ENCODE results near the gene MRPS5. TPM values are rescaled to one million over a fixed set of nuclear protein-coding genes. Genes with fewer than 3 reads are reported as not detected.

Gene MRPS5
- 45.2 TPM for polyA plus RNA-seq (2013, experiment 1 of 2)
- 45.1 TPM for polyA plus RNA-seq (2013, experiment 2 of 2)

DNA sequence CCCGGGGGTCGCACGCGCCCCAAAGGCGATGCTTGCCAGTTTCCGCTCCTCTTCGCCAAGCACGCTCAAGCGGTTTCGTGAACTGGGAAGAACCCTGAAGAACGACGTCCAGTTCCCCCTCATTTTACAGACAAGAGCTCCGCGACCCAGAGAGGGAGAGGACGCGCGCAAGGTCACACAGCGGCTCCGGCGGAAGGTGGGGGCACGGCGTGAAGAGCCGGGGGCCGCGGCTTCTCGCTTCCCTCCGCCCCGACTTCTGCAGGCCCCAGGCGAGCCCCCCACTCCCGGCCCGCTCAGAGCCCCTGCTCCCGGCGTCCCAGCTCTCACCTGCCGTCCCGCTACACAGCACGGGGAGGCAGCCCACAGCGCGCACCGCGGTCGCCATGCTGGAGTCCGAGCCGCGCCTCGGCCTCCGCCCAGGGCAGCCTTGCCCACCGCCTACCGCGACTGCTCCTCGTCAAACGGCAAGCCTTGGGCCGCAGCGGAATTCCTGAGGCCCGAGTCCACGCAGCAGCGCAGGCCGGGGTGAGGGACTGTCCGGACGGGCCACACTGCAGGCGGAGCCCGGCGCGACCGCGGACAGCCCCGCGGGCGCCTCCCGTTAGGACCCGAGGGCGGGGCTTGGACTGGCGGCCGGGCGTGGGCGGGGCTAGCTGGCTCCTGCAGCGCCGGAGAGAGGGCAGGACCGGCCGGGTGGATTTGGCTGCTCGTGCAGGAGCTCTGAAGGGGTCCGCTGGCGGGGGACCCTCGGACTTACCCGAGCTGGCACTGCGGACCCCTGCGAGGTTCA is at the start of gene MRPS5:
MRPS5 (minus strand) TSS at position 402 of the 790 bp plus-strand sequence; CDS start at position 385, 17 bp downstream.
- Histone ChIP-seq H3K18ac (ENCODE audit: low read depth in 1 of 2, low read length in 2 of 2) (peak within 1 kb of the TSS; percentile 85 to 94), H3K36me3 (ENCODE audit: control insufficient read depth in 1 of 2, insufficient read depth in 2 of 2, low read depth in 1 of 2, low read length in 2 of 2) (peaks cover 9 to 11% of the 10 kb centered on the region in 2 experiments), H3K4me3 (ENCODE audit: insufficient read depth in 1 of 2, low read depth in 1 of 2, low read length in 2 of 2) (peak within 1 kb of the TSS; percentile 90 to 100), H3K4ac (ENCODE audit: low read depth in 1 of 2, low read length in 2 of 2) (peak within 1 kb of the TSS; percentile 92 to 96), H2BK5ac (ENCODE audit: low read depth, low read length, poor library complexity, severe bottlenecking) (peak within 1 kb of the TSS; percentile 99), H4K8ac (ENCODE audit: low read length) (peak within 1 kb of the TSS; percentile 99), H2BK120ac (ENCODE audit: low read depth, low read length) (peak within 1 kb of the TSS; percentile 50), H3K27me3 (ENCODE audit: control insufficient read depth in 1 of 2, insufficient read depth in 1 of 2, low read length in 2 of 2) (no peaks in the 10 kb centered on the region), H4K91ac (ENCODE audit: low read length) (peak within 1 kb of the TSS; percentile 99), H2BK12ac (ENCODE audit: low read length in 2 of 2) (peak within 1 kb of the TSS in 1 of 2 experiments; percentile 89), H3K4me2 (ENCODE audit: low read length, poor library complexity, severe bottlenecking) (peak within 1 kb of the TSS; percentile 90), H3K4me1 (ENCODE audit: control insufficient read depth, insufficient read depth, low read depth, low read length) (peaks cover 12% of the 10 kb centered on the region), H2AK5ac (ENCODE audit: low read length, severe bottlenecking) (no peak within 1 kb of the TSS), H2AFZ (ENCODE audit: low read depth, low read length) (peak within 1 kb of the TSS; percentile 94), H3K9ac (ENCODE audit: low read length) (peak within 1 kb of the TSS; percentile 99), H3K23ac (ENCODE audit: low read length in 2 of 2) (peak within 1 kb of the TSS in 1 of 2 experiments; percentile 81), H3K9me3 (ENCODE audit: control insufficient read depth, low read length) (no peaks in the 10 kb centered on the region), H3K79me1 (replicated peaks; ENCODE audit: low read length, poor library complexity, severe bottlenecking) (peaks cover 7% of the 10 kb centered on the region), H2BK15ac (ENCODE audit: low read depth, poor library complexity, severe bottlenecking) (peak within 1 kb of the TSS; percentile 93), H3K27ac (ENCODE audit: low read length, poor library complexity, severe bottlenecking) (peak within 1 kb of the TSS; percentile 89), H3K14ac (ENCODE audit: low read length in 2 of 2) (peak within 1 kb of the TSS in 1 of 2 experiments; percentile 94)
- peak; percentile 74 for DNase-seq
- under 1% methylated on average over 77 of the region's 86 CpGs for WGBS

DNA sequence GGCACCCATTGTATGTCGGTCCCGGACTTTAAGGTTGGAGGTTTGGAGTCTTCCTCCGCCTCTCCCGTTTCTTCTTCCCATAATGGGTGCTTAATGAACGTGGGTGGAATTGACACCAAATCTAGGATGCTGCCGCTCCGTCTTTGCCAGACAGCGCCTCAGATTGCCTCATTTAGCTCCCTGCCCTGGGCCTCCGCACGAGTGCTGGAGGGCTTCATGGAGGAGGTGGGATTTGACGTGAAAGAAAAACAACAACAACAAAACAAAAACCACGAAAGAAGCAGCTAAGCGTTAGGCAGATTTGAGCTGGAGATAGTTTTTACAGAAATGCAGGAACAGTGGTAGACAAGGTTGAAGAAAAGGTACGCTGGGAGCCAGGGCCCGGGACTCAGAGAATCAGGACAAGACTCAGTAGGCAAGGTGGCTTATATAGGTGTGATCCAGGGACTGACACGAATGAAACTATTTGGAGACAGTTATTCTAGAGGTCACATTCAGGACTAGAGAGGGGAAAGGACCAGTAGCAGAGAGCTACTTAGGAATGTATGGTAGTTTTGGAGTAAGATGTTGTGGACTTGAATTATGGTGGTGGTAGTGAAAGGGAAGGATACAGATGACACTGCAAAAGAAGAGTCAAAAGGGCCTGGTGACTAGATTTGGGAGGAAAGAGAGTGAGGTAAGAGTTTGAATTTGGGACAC is 44.6 kb upstream of the MRPS5 start:
- H3K9me3 ChIP-seq (ENCODE audit: control insufficient read depth, low read length): no peaks in the 10 kb centered on the region
- H3K23ac ChIP-seq (ENCODE audit: low read length in 2 of 2): peak overlapping the region in 1 of 2 experiments; percentile 99
- H3K4me1 ChIP-seq (ENCODE audit: control insufficient read depth, insufficient read depth, low read depth, low read length): no peaks in the 10 kb centered on the region
- H3K27ac ChIP-seq (ENCODE audit: low read length, poor library complexity, severe bottlenecking): peak overlapping the region; percentile 31
- H2AK5ac ChIP-seq (ENCODE audit: low read length, severe bottlenecking): peak overlapping the region; percentile 15
- no peak overlapping the region for H2BK120ac ChIP-seq (ENCODE audit: low read depth, low read length)
- H2BK5ac ChIP-seq (ENCODE audit: low read depth, low read length, poor library complexity, severe bottlenecking): no peak overlapping the region
- peak overlapping the region in 1 of 2 experiments; percentile 83 for H3K4ac ChIP-seq (ENCODE audit: low read depth in 1 of 2, low read length in 2 of 2)
- no peak overlapping the region for H2BK12ac ChIP-seq (ENCODE audit: low read length in 2 of 2)
- peak overlapping the region; percentile 10 to 97 for H3K18ac ChIP-seq (ENCODE audit: low read depth in 1 of 2, low read length in 2 of 2)
- 41% methylated on average over 5 of the region's 16 CpGs for WGBS
- no peaks in the 10 kb centered on the region for H3K27me3 ChIP-seq (ENCODE audit: control insufficient read depth in 1 of 2, insufficient read depth in 1 of 2, low read length in 2 of 2)
- H4K91ac ChIP-seq (ENCODE audit: low read length): no peak overlapping the region
- H2BK15ac ChIP-seq (ENCODE audit: low read depth, poor library complexity, severe bottlenecking): no peak overlapping the region
- H2AFZ ChIP-seq (ENCODE audit: low read depth, low read length): peak overlapping the region; percentile 98
- no peak for DNase-seq
- peak overlapping the region in 1 of 2 experiments; percentile 99 for H3K14ac ChIP-seq (ENCODE audit: low read length in 2 of 2)
- peak overlapping the region; percentile 97 for H3K9ac ChIP-seq (ENCODE audit: low read length)
- peak overlapping the region; percentile 93 to 96 for H3K4me3 ChIP-seq (ENCODE audit: insufficient read depth in 1 of 2, low read depth in 1 of 2, low read length in 2 of 2)
- peak overlapping the region; percentile 73 for H3K4me2 ChIP-seq (ENCODE audit: low read length, poor library complexity, severe bottlenecking)
- H3K36me3 ChIP-seq (ENCODE audit: control insufficient read depth in 1 of 2, insufficient read depth in 2 of 2, low read depth in 1 of 2, low read length in 2 of 2): peaks cover 0 to 3% of the 10 kb centered on the region in 2 experiments
- H4K8ac ChIP-seq (ENCODE audit: low read length): peak overlapping the region; percentile 78
- H3K79me1 ChIP-seq (replicated peaks; ENCODE audit: low read length, poor library complexity, severe bottlenecking): peaks cover 32% of the 10 kb centered on the region

DNA sequence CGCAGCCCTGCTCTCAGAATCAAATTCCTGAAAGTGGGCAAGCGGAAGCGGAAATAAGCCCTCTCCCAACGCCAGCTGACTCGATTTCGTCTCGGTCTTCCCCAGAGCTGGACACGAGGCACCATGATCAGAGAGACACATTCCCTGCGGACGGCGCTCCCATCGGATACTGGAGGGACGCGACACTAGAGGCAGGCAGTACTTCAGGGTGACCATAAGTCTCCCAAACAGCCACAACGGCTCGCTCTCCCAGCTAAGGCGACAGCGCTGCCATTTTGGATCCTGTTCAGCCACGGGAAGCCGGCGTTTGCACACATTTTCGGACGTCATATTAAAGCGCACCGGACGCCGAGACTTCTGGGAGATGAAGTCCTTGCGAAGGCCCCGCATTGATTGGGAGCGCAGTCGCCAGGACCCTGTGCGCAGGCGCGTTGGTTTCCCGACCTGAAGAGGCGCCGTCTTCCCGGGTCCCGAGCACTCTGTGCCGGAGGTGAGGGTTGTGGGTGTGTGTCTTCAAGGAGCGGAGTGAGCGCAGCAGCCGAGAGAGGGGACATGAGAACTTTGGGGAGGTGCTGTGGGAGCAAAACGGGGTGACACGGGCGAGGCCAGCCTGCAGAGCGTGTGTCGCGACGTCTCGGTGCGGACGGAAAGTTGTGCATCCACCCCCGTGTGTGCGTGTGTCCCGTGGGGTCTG is 43.9 kb upstream of the MRPS5 start, which contains the start of gene ZNF2:
ZNF2 (plus strand) TSS at position 439 of the 694 bp plus-strand sequence. CDS start 10,418 bp downstream, outside the sequence.
- peak within 1 kb of the TSS; percentile 91 to 93 for H3K4ac ChIP-seq (ENCODE audit: low read depth in 1 of 2, low read length in 2 of 2)
- peak within 1 kb of the TSS; percentile 97 for H3K9ac ChIP-seq (ENCODE audit: low read length)
- peak within 1 kb of the TSS; percentile 98 for H2AFZ ChIP-seq (ENCODE audit: low read depth, low read length)
- H2BK5ac ChIP-seq (ENCODE audit: low read depth, low read length, poor library complexity, severe bottlenecking): peak within 1 kb of the TSS; percentile 94
- H3K4me1 ChIP-seq (ENCODE audit: control insufficient read depth, insufficient read depth, low read depth, low read length): no peaks in the 10 kb centered on the region
- DNase-seq: peak; percentile 98
- H4K8ac ChIP-seq (ENCODE audit: low read length): peak within 1 kb of the TSS; percentile 98
- H3K79me1 ChIP-seq (replicated peaks; ENCODE audit: low read length, poor library complexity, severe bottlenecking): peaks cover 29% of the 10 kb centered on the region
- peak within 1 kb of the TSS; percentile 86 for H2BK120ac ChIP-seq (ENCODE audit: low read depth, low read length)
- peak within 1 kb of the TSS; percentile 89 for H3K4me2 ChIP-seq (ENCODE audit: low read length, poor library complexity, severe bottlenecking)
- H2BK15ac ChIP-seq (ENCODE audit: low read depth, poor library complexity, severe bottlenecking): no peak within 1 kb of the TSS
- peak within 1 kb of the TSS in 1 of 2 experiments; percentile 99 for H3K23ac ChIP-seq (ENCODE audit: low read length in 2 of 2)
- H2AK5ac ChIP-seq (ENCODE audit: low read length, severe bottlenecking): peak within 1 kb of the TSS; percentile 15
- peak within 1 kb of the TSS; percentile 97 to 100 for H3K18ac ChIP-seq (ENCODE audit: low read depth in 1 of 2, low read length in 2 of 2)
- peak within 1 kb of the TSS in 1 of 2 experiments; percentile 83 for H2BK12ac ChIP-seq (ENCODE audit: low read length in 2 of 2)
- peak within 1 kb of the TSS; percentile 94 for H4K91ac ChIP-seq (ENCODE audit: low read length)
- under 1% methylated on average over 54 of the region's 56 CpGs for WGBS
- no peaks in the 10 kb centered on the region for H3K27me3 ChIP-seq (ENCODE audit: control insufficient read depth in 1 of 2, insufficient read depth in 1 of 2, low read length in 2 of 2)
- H3K36me3 ChIP-seq (ENCODE audit: control insufficient read depth in 1 of 2, insufficient read depth in 2 of 2, low read depth in 1 of 2, low read length in 2 of 2): peaks cover 0 to 3% of the 10 kb centered on the region in 2 experiments
- H3K27ac ChIP-seq (ENCODE audit: low read length, poor library complexity, severe bottlenecking): peak within 1 kb of the TSS; percentile 95
- H3K14ac ChIP-seq (ENCODE audit: low read length in 2 of 2): peak within 1 kb of the TSS in 1 of 2 experiments; percentile 99
- peak within 1 kb of the TSS; percentile 93 to 96 for H3K4me3 ChIP-seq (ENCODE audit: insufficient read depth in 1 of 2, low read depth in 1 of 2, low read length in 2 of 2)
- no peaks in the 10 kb centered on the region for H3K9me3 ChIP-seq (ENCODE audit: control insufficient read depth, low read length)
